Measurements from ENCODE around the gene STARD6. TPM values are rescaled to one million over a fixed set of nuclear protein-coding genes. Genes with fewer than 3 reads are reported as not detected.

STARD6 gene
- total RNA-seq, 1 experiment from 2014 or later, result not detected

Other genes with a start within 250 kb of the STARD6 start
- gene MBD2, start 133.2 kb downstream of the STARD6 start, total RNA-seq (2021; ENCODE audit: unreplicated experiment), result 53.3 TPM
- 17.0 TPM for gene POLI, start 88.3 kb downstream of the STARD6 start, total RNA-seq (2021; ENCODE audit: unreplicated experiment)
- gene C18orf54, start within 50 bp of the STARD6 start, total RNA-seq (2021; ENCODE audit: unreplicated experiment), result 7.5 TPM
- not detected for gene DYNAP, start 233.4 kb upstream of the STARD6 start, total RNA-seq (2021; ENCODE audit: unreplicated experiment)